GM12878 (cell line): ENCODE results near the gene HYAL1. TPM values are rescaled to one million over a fixed set of nuclear protein-coding genes. Genes with fewer than 3 reads are reported as not detected.

Experiments
- ATAC-seq: fragments of 200-7000 bp; cut with Tn5 transposase; 3 replicates; pipeline ENCODE4 v1.9.1; 2020; ENCODE audit warnings: mild to moderate bottlenecking, moderate library complexity
- BruUV-seq: library from RNA; stranded (reverse); fragments of 400-500 nt; replicated peaks from 2 replicates; lab custom pipeline; 2021; lab: Mats Ljungman, UMichigan
- CTCF ChIA-PET: fragments of 300-600 bp; sonication (Branson Sonifier 250); formaldehyde crosslinking; extraction: SDS; loops from one replicate; lab custom pipeline; 2021; ENCODE audit warnings: inconsistent platforms; lab: Yijun Ruan, JAX
- POLR2A ChIA-PET: fragments of 350-600 bp; formaldehyde crosslinking; extraction: SDS; loops from one replicate; lab custom pipeline; 2021; ENCODE audit warnings: inconsistent platforms; lab: Charles Lee
- RAD21 ChIA-PET: fragments of 300-600 bp; sonication (Branson Sonifier 250); formaldehyde crosslinking; loops from one replicate; lab custom pipeline; 2023; ENCODE audit warnings: antibody characterized with exemption; ENCODE audit not compliant: unreplicated experiment; lab: Charles Lee
- SMC1A ChIA-PET: fragments of 300-600 bp; sonication (Branson Sonifier 250); formaldehyde crosslinking; loops from one replicate; lab custom pipeline; 2023; ENCODE audit not compliant: unreplicated experiment, uncharacterized antibody; lab: Charles Lee
- DNase-seq: peaks from one replicate; pipeline ENCODE4 v3.0.0-alpha.2; 2011; ENCODE audit warnings: low read depth, low spot score
- FAIRE-seq: peaks from 3 replicates; lab custom pipeline; 2011; peaks lifted over from hg19 to GRCh38; lab: Jason Lieb, UNC
- H2AFZ ChIP-seq: 2 replicates; pipeline ENCODE4 v1.6.0; 2011; ENCODE audit warnings: low read depth, low read length, control low read depth; ENCODE audit not compliant: control insufficient read depth
- H3K27ac ChIP-seq: 2 replicates; pipeline ENCODE4 v1.5.1; 2011; ENCODE audit warnings: control low read depth; ENCODE audit not compliant: control insufficient read depth, insufficient read depth
- H3K27me3 ChIP-seq, 2 experiments: replicated peaks in 1 of 2; 2 replicates each; pipeline versions ENCODE4 v1.6.0 to v1.6.1; 2011; ENCODE audit warnings: low read length in 1 of 2; ENCODE audit not compliant: control insufficient read depth in 2 of 2, insufficient read depth in 2 of 2
- H3K36me3 ChIP-seq, 2 experiments: 2 replicates each; pipeline ENCODE4 v1.5.1; 2011; ENCODE audit warnings: low read length in 1 of 2; ENCODE audit not compliant: control insufficient read depth in 2 of 2, insufficient read depth in 2 of 2
- H3K4me1 ChIP-seq: 2 replicates; pipeline ENCODE4 v1.6.1; 2011; ENCODE audit warnings: mild to moderate bottlenecking, low read length, moderate library complexity, mixed read lengths; ENCODE audit not compliant: control insufficient read depth, insufficient read depth
- H3K4me2 ChIP-seq: 2 replicates; pipeline ENCODE4 v1.6.0; 2011; ENCODE audit warnings: control low read depth; ENCODE audit not compliant: control insufficient read depth, insufficient read depth
- H3K4me3 ChIP-seq: fragments of 200-600 bp; sonication (generic); 2 replicates; pipeline ENCODE4 v1.5.1; 2016
- H3K79me2 ChIP-seq: 2 replicates; pipeline ENCODE4 v1.6.0; 2011; ENCODE audit warnings: low read length; ENCODE audit not compliant: control insufficient read depth, insufficient read depth
- H3K9ac ChIP-seq: 2 replicates; pipeline ENCODE4 v1.8.0; 2011; ENCODE audit warnings: low read length, control low read depth, mixed read lengths; ENCODE audit not compliant: control insufficient read depth, insufficient read depth
- H3K9me3 ChIP-seq: replicated peaks from 3 replicates; pipeline ENCODE4 v1.5.1; 2011; ENCODE audit warnings: mild to moderate bottlenecking, low read length; ENCODE audit not compliant: control insufficient read depth, insufficient read depth
- H4K20me1 ChIP-seq: 2 replicates; pipeline ENCODE4 v1.6.0; 2011; ENCODE audit not compliant: control insufficient read depth, insufficient read depth
- FOXM1 ChIP-seq: IDR thresholded peaks from 2 replicates; pipeline ENCODE4 v1.6.1; 2012; ENCODE audit warnings: low read depth, mild to moderate bottlenecking, inconsistent platforms, low read length, moderate library complexity
- HDGF ChIP-seq: fragments of 450-650 bp; IDR thresholded peaks from 2 replicates; pipeline ENCODE4 v1.6.1; 2016; ENCODE audit warnings: antibody characterized with exemption
- IKZF2 ChIP-seq, 2 experiments: fragments of 450-650 bp; IDR thresholded peaks; 2 replicates each; pipeline ENCODE4 v1.6.1; 2017; ENCODE audit warnings: mild to moderate bottlenecking in 2 of 2, moderate library complexity in 2 of 2
- RAD21 ChIP-seq: IDR thresholded peaks from 2 replicates; pipeline ENCODE4 v1.6.1; 2011; ENCODE audit warnings: mild to moderate bottlenecking, low read depth, low read length, moderate library complexity; ENCODE audit not compliant: insufficient read depth
- SP1 ChIP-seq: IDR thresholded peaks from one replicate; pipeline ENCODE4 v1.6.1; 2011; ENCODE audit warnings: low read depth, low read length
- WGBS: methylation state at CpG from one replicate; pipeline ENCODE4 v1.1.6; 2016; ENCODE audit warnings: low lambda C conversion rate; ENCODE audit not compliant: insufficient replicate concordance, insufficient coverage; ENCODE audit errors: missing lambda C conversion rate; 5-methylcytosine and 5-hydroxymethylcytosine counted together
- in situ Hi-C: fragments of 300-500 bp; cut with MboI; formaldehyde crosslinking; loops from 9 replicates; pipeline ENCODE4 v1.14.3; 2018; ENCODE audit warnings: mixed read lengths
- intact Hi-C: fragments of 100-400 bp; cut with micrococcal nuclease; formaldehyde crosslinking; loops from one replicate; pipeline ENCODE4 v1.14.2; 2022; ENCODE audit not compliant: unreplicated experiment
- polyA plus RNA-seq, 11 experiments: library from polyadenylated mRNA; depleted of rRNA in 4 of 11; unstranded in 6 of 11; stranded (reverse) in 5 of 11; fragments of >200 nt; fragmentation: Nextera tagmentation in 4 of 11; fragmentation: Illumina TruSeq in 1 of 11; extraction: Ambion mirVana in 4 of 11; extraction: Trizol in 1 of 11; gene quantifications; 1 replicate in 1 of 11; 2 replicates in 10 of 11; pipeline versions ENCODE4 v1.2.1 to v1.2.3, GENCODE V29; 2011 to 2016; ENCODE audit warnings: inconsistent platforms in 2 of 11, missing spikeins in 2 of 11, low read depth in 1 of 11
- total RNA-seq, 4 experiments: library from RNA; depleted of rRNA in 3 of 4; stranded (reverse); fragments of >200 nt in 3 of 4; fragmentation: Illumina TruSeq in 1 of 4; extraction: Trizol in 1 of 4; gene quantifications; 2 replicates each; pipeline versions ENCODE4 v1.2.1 to v1.2.3, GENCODE V29; 2013 to 2021
- TF ChIP-seq, protein P1 (sequence below): IDR thresholded peaks from 2 replicates; pipeline ENCODE4 v1.6.1; 2012; ENCODE audit warnings: low read depth, low read length, improper control_type of control experiment

HYAL1 gene
- total and polyA plus RNA-seq, 10 of the 15 experiments (the other 5 are each of a cell fraction or from before 2014, with no cell fraction given): 0.04 to 0.55 (median 0.18) TPM; not detected in 2

- peaks cover 13% of the 10 kb centered on the region; the same call in 1 of the 3 replicates for H3K9me3 ChIP-seq
- SMC1A ChIA-PET: interaction anchor here (1.1 to 2.9 kb wide), 3 partner anchors 13 to 15 kb away, joined by 3 to 10 read pairs (median 5); no protein-coding TSS in a partner anchor
- H2AFZ ChIP-seq: no peak overlapping the region
- DNase-seq (no peak), FAIRE-seq (no peak), ATAC-seq (peak; percentile 36)
- BruUV-seq: no TSS peak
- in situ Hi-C loops (no loop called here), intact Hi-C loops (no loop called here)
- WGBS: 57% methylated on average over 18 of the region's 18 CpGs
- RAD21 ChIA-PET: interaction anchor here (0.7 to 2.2 kb wide), 8 partner anchors 12 to 65 kb away, joined by 3 to 18 read pairs (median 6); no protein-coding TSS in a partner anchor
- no peak overlapping the region; the same call in 1 of the 2 replicates for H3K4me3 ChIP-seq
- no peaks in the 10 kb centered on the region for H3K79me2 ChIP-seq
- H3K27ac ChIP-seq: no peak overlapping the region
- no peaks in the 10 kb centered on the region for H3K27me3 ChIP-seq
- H3K4me2 ChIP-seq: peak overlapping the region; percentile 52
- POLR2A ChIA-PET: interaction anchor here (0.6 to 1.9 kb wide), 7 partner anchors 11 to 505 kb away, joined by 3 to 7 read pairs (median 4); partner anchors contain the start of genes GNAI2 and LSMEM2
- H3K9ac ChIP-seq: no peak overlapping the region; the same call in 1 of the 2 replicates
- H3K4me1 ChIP-seq: peaks cover 14% of the 10 kb centered on the region
- CTCF ChIA-PET: interaction anchor here (1.0 to 7.9 kb wide), 9 partner anchors 8 to 65 kb away, joined by 3 to 44 read pairs (median 7); partner anchors contain the start of genes GNAI2, HYAL3, NAA80 and SEMA3B
- no peaks in the 10 kb centered on the region for H4K20me1 ChIP-seq
- peaks cover 15 to 28% of the 10 kb centered on the region in 2 experiments; a peak in 3 of 4 replicates for H3K36me3 ChIP-seq
- TF ChIP-seq IKZF2 (IDR thresholded peaks at IDR 0.05): no peak
- peak; percentile 32; the same call in 1 of the 2 replicates for TF ChIP-seq HDGF
- no peak for TF ChIP-seq SP1
- TF ChIP-seq FOXM1: 0 out of 2 replicates have a peak, but pooled peaks have one; percentile 6
- TF ChIP-seq, protein P1, sequence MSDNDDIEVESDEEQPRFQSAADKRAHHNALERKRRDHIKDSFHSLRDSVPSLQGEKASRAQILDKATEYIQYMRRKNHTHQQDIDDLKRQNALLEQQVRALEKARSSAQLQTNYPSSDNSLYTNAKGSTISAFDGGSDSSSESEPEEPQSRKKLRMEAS: 0 out of 2 replicates have a peak, but pooled peaks have one; percentile 6
- TF ChIP-seq RAD21: no peak
These were observed 43.8 kb downstream of the HYAL1 start for GRCh38 chr3:50259432-50260026.
